H9 (cell line): ENCODE measurements around the gene IZUMO4. TPM values are rescaled to one million over a fixed set of nuclear protein-coding genes. Genes with fewer than 3 reads are reported as not detected.

Source experiments
- DNase-seq: peaks from one replicate; pipeline ENCODE4 v3.0.0-alpha.2; 2017
- H2AFZ ChIP-seq: one replicate; pipeline ENCODE4 v1.6.1; 2013; ENCODE audit warnings: mild to moderate bottlenecking, low read length, control low read depth, moderate library complexity
- H2AK5ac ChIP-seq: 2 replicates; pipeline ENCODE4 v1.6.1; 2013; ENCODE audit warnings: low read length, control low read depth, mixed read lengths; ENCODE audit not compliant: insufficient read length
- H2BK120ac ChIP-seq: one replicate; pipeline ENCODE4 v1.6.1; 2013; ENCODE audit warnings: low read depth, mild to moderate bottlenecking, low read length, control low read depth, inconsistent platforms; ENCODE audit not compliant: poor library complexity, severe bottlenecking
- H2BK12ac ChIP-seq: 2 replicates; pipeline ENCODE4 v1.6.1; 2013; ENCODE audit warnings: low read length, control low read depth, mixed read lengths, low read depth; ENCODE audit not compliant: insufficient read length
- H2BK15ac ChIP-seq: 2 replicates; pipeline ENCODE4 v1.6.1; 2013; ENCODE audit warnings: low read depth, low read length, control low read depth
- H2BK20ac ChIP-seq: one replicate; pipeline ENCODE4 v1.6.1; 2013; ENCODE audit warnings: low read depth, mild to moderate bottlenecking, low read length, control low read depth, inconsistent platforms; ENCODE audit not compliant: poor library complexity, severe bottlenecking
- H2BK5ac ChIP-seq: 2 replicates; pipeline ENCODE4 v1.6.1; 2013; ENCODE audit warnings: low read length, control low read depth, mixed read lengths; ENCODE audit not compliant: insufficient read length
- H3K14ac ChIP-seq: 2 replicates; pipeline ENCODE4 v1.6.1; 2013; ENCODE audit warnings: low read length, control low read depth; ENCODE audit not compliant: insufficient read depth
- H3K18ac ChIP-seq: 2 replicates; pipeline ENCODE4 v1.6.1; 2013; ENCODE audit warnings: low read depth, mild to moderate bottlenecking, mixed read lengths, low read length, control low read depth; ENCODE audit not compliant: insufficient read length
- H3K23ac ChIP-seq: 2 replicates; pipeline ENCODE4 v1.6.1; 2013; ENCODE audit warnings: low read length, control low read depth, mixed read lengths, low read depth; ENCODE audit not compliant: insufficient read length
- H3K23me2 ChIP-seq: 2 replicates; pipeline ENCODE4 v1.6.1; 2013; ENCODE audit warnings: low read depth, mild to moderate bottlenecking, mixed read lengths, low read length, control low read depth; ENCODE audit not compliant: insufficient read length, poor library complexity, severe bottlenecking
- H3K27ac ChIP-seq: 2 replicates; pipeline ENCODE4 v1.5.1; 2013; ENCODE audit warnings: low read length, control low read depth, mixed read lengths, low read depth; ENCODE audit not compliant: insufficient read length
- H3K27me3 ChIP-seq: 2 replicates; pipeline ENCODE4 v1.6.1; 2013; ENCODE audit warnings: low read length, control low read depth, inconsistent platforms; ENCODE audit not compliant: insufficient read depth
- H3K4ac ChIP-seq: 2 replicates; pipeline ENCODE4 v1.6.1; 2013; ENCODE audit warnings: low read depth, mild to moderate bottlenecking, control low read depth, inconsistent platforms, low read length, moderate library complexity
- H3K4me1 ChIP-seq: 2 replicates; pipeline ENCODE4 v1.6.1; 2013; ENCODE audit warnings: low read length, control low read depth, inconsistent platforms; ENCODE audit not compliant: insufficient read depth
- H3K4me2 ChIP-seq: 2 replicates; pipeline ENCODE4 v1.6.1; 2013; ENCODE audit warnings: low read length, control low read depth, mixed read lengths; ENCODE audit not compliant: insufficient read length, insufficient read depth
- H3K56ac ChIP-seq: 2 replicates; pipeline ENCODE4 v1.6.1; 2013; ENCODE audit warnings: low read depth, mild to moderate bottlenecking, mixed read lengths, low read length, control low read depth; ENCODE audit not compliant: insufficient read length
- H3K79me1 ChIP-seq: 2 replicates; pipeline ENCODE4 v1.6.1; 2013; ENCODE audit warnings: low read depth, mild to moderate bottlenecking, moderate library complexity, low read length, control low read depth, inconsistent platforms; ENCODE audit not compliant: insufficient read depth, poor library complexity, severe bottlenecking
- H3K79me2 ChIP-seq: 2 replicates; pipeline ENCODE4 v1.6.1; 2013; ENCODE audit warnings: low read length, control low read depth, inconsistent platforms; ENCODE audit not compliant: insufficient read depth
- H3K9ac ChIP-seq: 2 replicates; pipeline ENCODE4 v1.6.1; 2013; ENCODE audit warnings: low read length, control low read depth, mixed read lengths; ENCODE audit not compliant: insufficient read length; ENCODE audit errors: extremely low read depth
- H3K9me3 ChIP-seq: one replicate; pipeline ENCODE4 v1.6.1; 2013; ENCODE audit warnings: low read depth, low read length, inconsistent platforms; ENCODE audit not compliant: control insufficient read depth
- H3T11ph ChIP-seq: one replicate; pipeline ENCODE4 v1.6.1; 2013; ENCODE audit warnings: mild to moderate bottlenecking, low read length, control low read depth, inconsistent platforms
- H4K20me1 ChIP-seq: one replicate; pipeline ENCODE4 v1.6.1; 2013; ENCODE audit not compliant: control insufficient read depth, insufficient read length, insufficient read depth
- H4K5ac ChIP-seq: 2 replicates; pipeline ENCODE4 v1.6.1; 2013; ENCODE audit warnings: low read depth, mild to moderate bottlenecking, mixed read lengths, low read length, control low read depth; ENCODE audit not compliant: insufficient read length
- H4K8ac ChIP-seq: replicated peaks from 2 replicates; pipeline ENCODE4 v1.6.1; 2013; ENCODE audit warnings: low read length, control low read depth, mixed read lengths, low read depth; ENCODE audit not compliant: insufficient read length
- H4K91ac ChIP-seq: 2 replicates; pipeline ENCODE4 v1.6.1; 2013; ENCODE audit warnings: low read depth, mild to moderate bottlenecking, moderate library complexity, mixed read lengths, low read length, control low read depth; ENCODE audit not compliant: insufficient read length
- H3K27ac Mint-ChIP-seq, 3 experiments: 2 replicates in 2 of 3; 3 replicates in 1 of 3; pipeline ENCODE4 v1.8.0; 2020 to 2021; ENCODE audit warnings: mixed read lengths in 3 of 3, mild to moderate bottlenecking in 1 of 3, moderate library complexity in 1 of 3
- H3K27me3 Mint-ChIP-seq: 2 replicates; pipeline ENCODE4 v1.8.0; 2021; ENCODE audit warnings: low read depth, mild to moderate bottlenecking, moderate library complexity, mixed read lengths
- H3K36me3 Mint-ChIP-seq, 3 experiments: 2 replicates in 2 of 3; 3 replicates in 1 of 3; pipeline ENCODE4 v1.8.0; 2020 to 2021; ENCODE audit warnings: low read depth in 3 of 3, mixed read lengths in 3 of 3; ENCODE audit not compliant: insufficient read depth in 1 of 3
- H3K4me1 Mint-ChIP-seq, 2 experiments: 2 replicates each; pipeline ENCODE4 v1.8.0; 2020; ENCODE audit warnings: mixed read lengths in 2 of 2
- H3K4me3 Mint-ChIP-seq, 2 experiments: 2 replicates in 1 of 2; 3 replicates in 1 of 2; pipeline ENCODE4 v1.8.0; 2020 to 2021; ENCODE audit warnings: mild to moderate bottlenecking in 2 of 2, mixed read lengths in 2 of 2, moderate library complexity in 1 of 2
- H3K9me3 Mint-ChIP-seq, 2 experiments: 2 replicates in 1 of 2; 3 replicates in 1 of 2; pipeline ENCODE4 v1.8.0; 2020; ENCODE audit warnings: mild to moderate bottlenecking in 2 of 2, mixed read lengths in 2 of 2, moderate library complexity in 1 of 2
- CTCF ChIP-seq: fragments of 200-600 bp; sonication (generic); conservative IDR thresholded peaks from 3 replicates; pipeline ENCODE4 v1.8.0; 2021; ENCODE audit warnings: antibody characterized with exemption, mild to moderate bottlenecking
- WGBS: extraction: QIAGEN DNeasy Blood & Tissue Kit; methylation state at CpG from one replicate; pipeline ENCODE4 v1.1.7; 2013; ENCODE audit warnings: missing lambda C conversion rate, low lambda C conversion rate, mixed read lengths; ENCODE audit not compliant: insufficient read length; ENCODE audit errors: extremely low coverage; 5-methylcytosine and 5-hydroxymethylcytosine counted together
- total RNA-seq: library from RNA; stranded (reverse); gene quantifications from 2 replicates; pipeline ENCODE4 v1.2.1, GENCODE V29; 2021

IZUMO4 gene
- total RNA-seq, 1 experiment from 2014 or later = 2.1 TPM

GRCh38 chr19:2079076-2079864 is 17.4 kb upstream of the IZUMO4 start:
- H3K9me3 Mint-ChIP-seq = no peaks in the 10 kb centered on the region
- H3K79me1 ChIP-seq = no peaks in the 10 kb centered on the region
- H3K23me2 ChIP-seq = no peaks in the 10 kb centered on the region
- no peak overlapping the region for H2AFZ ChIP-seq
- no peak overlapping the region for H3K56ac ChIP-seq
- no peak overlapping the region for H3K18ac ChIP-seq
- H3K4me2 ChIP-seq = no peak overlapping the region
- H3K27me3 ChIP-seq = no peaks in the 10 kb centered on the region
- no peak overlapping the region for H2BK5ac ChIP-seq
- no peak overlapping the region for H2AK5ac ChIP-seq
- no peak overlapping the region for H3K14ac ChIP-seq
- no peak overlapping the region for H4K5ac ChIP-seq
- no peaks in the 10 kb centered on the region for H4K20me1 ChIP-seq
- H3K4me3 Mint-ChIP-seq = no peak overlapping the region
- H2BK15ac ChIP-seq = no peak overlapping the region
- H4K8ac ChIP-seq = no peak overlapping the region
- no peak overlapping the region for H3K4ac ChIP-seq
- no peaks in the 10 kb centered on the region for H3K27me3 Mint-ChIP-seq
- H3K79me2 ChIP-seq = no peaks in the 10 kb centered on the region
- DNase-seq = no peak
- no peak overlapping the region for H3K23ac ChIP-seq
- TF ChIP-seq CTCF = no peak
- no peak overlapping the region; a peak in 1 of 7 replicates for H3K27ac Mint-ChIP-seq
- no peaks in the 10 kb centered on the region for H3K9me3 ChIP-seq
- no CpG with 5 or more reads among the region's 32 CpGs for WGBS
- no peaks in the 10 kb centered on the region for H3K4me1 Mint-ChIP-seq
- H3K9ac ChIP-seq = no peak overlapping the region
- no peak overlapping the region for H4K91ac ChIP-seq
- no peak overlapping the region for H3K27ac ChIP-seq
- H3T11ph ChIP-seq = no peak overlapping the region
- H3K4me1 ChIP-seq = no peaks in the 10 kb centered on the region
- no peak overlapping the region for H2BK20ac ChIP-seq
- no peak overlapping the region for H2BK120ac ChIP-seq
- peaks cover 0 to 14% (median 5%) of the 10 kb centered on the region in 3 experiments; a peak in 3 of 7 replicates for H3K36me3 Mint-ChIP-seq
- no peak overlapping the region for H2BK12ac ChIP-seq
